Trophoblast cell (in vitro differentiated cells and primary cell): ENCODE data around the gene FAM222A.

Experiments
- DNase-seq, 2 donors: peaks; one replicate each; pipeline ENCODE4 v3.0.0-alpha.2; 2016
- H2AFZ ChIP-seq: 2 replicates; pipeline ENCODE4 v1.6.1; 2013; ENCODE audit warnings: low read length, moderate library complexity, mild to moderate bottlenecking; ENCODE audit not compliant: insufficient read depth, poor library complexity
- H2AK5ac ChIP-seq: 2 replicates; pipeline ENCODE4 v1.6.1; 2013; ENCODE audit warnings: mild to moderate bottlenecking, low read length
- H2BK120ac ChIP-seq: 2 replicates; pipeline ENCODE4 v1.6.1; 2013; ENCODE audit warnings: low read length, mild to moderate bottlenecking, moderate library complexity; ENCODE audit not compliant: insufficient read depth, poor library complexity
- H2BK12ac ChIP-seq: 2 replicates; pipeline ENCODE4 v1.6.1; 2013; ENCODE audit warnings: mild to moderate bottlenecking, low read length, moderate library complexity
- H2BK5ac ChIP-seq: 2 replicates; pipeline ENCODE4 v1.6.1; 2013; ENCODE audit warnings: low read length, low read depth, moderate library complexity, mild to moderate bottlenecking; ENCODE audit not compliant: poor library complexity
- H3K14ac ChIP-seq: 2 replicates; pipeline ENCODE4 v1.6.1; 2013; ENCODE audit warnings: mild to moderate bottlenecking, low read length
- H3K18ac ChIP-seq: 2 replicates; pipeline ENCODE4 v1.6.1; 2013; ENCODE audit warnings: mild to moderate bottlenecking, low read length
- H3K23ac ChIP-seq: 2 replicates; pipeline ENCODE4 v1.6.1; 2013; ENCODE audit warnings: low read length
- H3K27ac ChIP-seq: 2 replicates; pipeline ENCODE4 v1.5.1; 2013; ENCODE audit warnings: low read depth, mild to moderate bottlenecking, inconsistent platforms, low read length, moderate library complexity
- H3K27me3 ChIP-seq: 2 replicates; pipeline ENCODE4 v1.6.1; 2013; ENCODE audit warnings: inconsistent platforms, mild to moderate bottlenecking, low read length, moderate library complexity; ENCODE audit not compliant: insufficient read depth
- H3K36me3 ChIP-seq, 2 experiments: 1 replicate in 1 of 2; 2 replicates in 1 of 2; pipeline ENCODE4 v1.6.1; 2013; ENCODE audit warnings: low read length in 2 of 2, mild to moderate bottlenecking in 2 of 2, moderate library complexity in 1 of 2; ENCODE audit not compliant: insufficient read depth in 2 of 2, control insufficient read depth in 1 of 2
- H3K4ac ChIP-seq: 2 replicates; pipeline ENCODE4 v1.6.1; 2013; ENCODE audit warnings: low read depth, mild to moderate bottlenecking, low read length, moderate library complexity
- H3K4me1 ChIP-seq, 2 experiments: 1 replicate in 1 of 2; 2 replicates in 1 of 2; pipeline ENCODE4 v1.6.1; 2013; ENCODE audit warnings: low read length in 2 of 2, mild to moderate bottlenecking in 2 of 2, moderate library complexity in 1 of 2; ENCODE audit not compliant: insufficient read depth in 2 of 2, control insufficient read depth in 1 of 2
- H3K4me2 ChIP-seq: 2 replicates; pipeline ENCODE4 v1.6.1; 2013; ENCODE audit warnings: inconsistent platforms, mild to moderate bottlenecking, low read length, moderate library complexity
- H3K4me3 ChIP-seq: 2 replicates; pipeline ENCODE4 v1.5.1; 2013; ENCODE audit warnings: mild to moderate bottlenecking, low read depth, low read length, inconsistent platforms
- H3K79me1 ChIP-seq: one replicate; pipeline ENCODE4 v1.6.1; 2013; ENCODE audit warnings: low read length
- H3K79me2 ChIP-seq: 2 replicates; pipeline ENCODE4 v1.6.1; 2013; ENCODE audit warnings: low read length, mild to moderate bottlenecking; ENCODE audit not compliant: control insufficient read depth, insufficient read depth, poor library complexity
- H3K9ac ChIP-seq: 2 replicates; pipeline ENCODE4 v1.6.1; 2013; ENCODE audit warnings: mild to moderate bottlenecking, low read length
- H3K9me3 ChIP-seq: 2 replicates; pipeline ENCODE4 v1.6.1; 2013; ENCODE audit warnings: low read depth, mild to moderate bottlenecking, control low read depth, inconsistent platforms, low read length; ENCODE audit not compliant: insufficient read depth
- H4K12ac ChIP-seq: 2 replicates; pipeline ENCODE4 v1.6.1; 2013; ENCODE audit warnings: low read depth, mild to moderate bottlenecking, low read length, moderate library complexity
- H4K8ac ChIP-seq: 2 replicates; pipeline ENCODE4 v1.6.1; 2013; ENCODE audit warnings: low read depth, mild to moderate bottlenecking, low read length, moderate library complexity
- H4K91ac ChIP-seq: one replicate; pipeline ENCODE4 v1.6.1; 2013; ENCODE audit warnings: low read depth, mild to moderate bottlenecking, low read length, moderate library complexity
- WGBS: extraction: QIAGEN DNeasy Blood & Tissue Kit; methylation state at CpG from one replicate; pipeline ENCODE4 v1.1.7; 2013; ENCODE audit warnings: missing lambda C conversion rate; ENCODE audit not compliant: insufficient read length, insufficient coverage; ENCODE audit errors: extremely low coverage; 5-methylcytosine and 5-hydroxymethylcytosine counted together

Gene FAM222A

GRCh38 chr12:109677279-109677691 lies 36.3 kb upstream of the FAM222A start:
- no peak overlapping the region for H2BK12ac ChIP-seq
- H2BK5ac ChIP-seq, result no peak overlapping the region
- H3K14ac ChIP-seq, result no peak overlapping the region

GRCh38 chr12:109678719-109679118 lies 34.9 kb upstream of the FAM222A start:
- Histone ChIP-seq H3K14ac (no peak overlapping the region), H2BK5ac (no peak overlapping the region), H4K12ac (no peak overlapping the region), H4K8ac (no peak overlapping the region), H4K91ac (no peak overlapping the region), H3K4ac (no peak overlapping the region), H3K23ac (no peak overlapping the region), H2BK12ac (no peak overlapping the region), H3K27ac (no peak overlapping the region), H3K18ac (no peak overlapping the region), H2BK120ac (no peak overlapping the region), H3K36me3 (no peaks in the 10 kb centered on the region), H3K9ac (no peak overlapping the region), H3K9me3 (no peaks in the 10 kb centered on the region), H2AFZ (no peak overlapping the region), H2AK5ac (no peak overlapping the region), H3K79me2 (no peaks in the 10 kb centered on the region), H3K27me3 (no peaks in the 10 kb centered on the region), H3K79me1 (no peaks in the 10 kb centered on the region), H3K4me1 (no peaks in the 10 kb centered on the region), H3K4me2 (no peak overlapping the region), H3K4me3 (no peak overlapping the region)
- DNase-seq, result peak in 1 of 2 donors; percentile 1
- WGBS, result no CpG with 5 or more reads among the region's 7 CpGs

More at GRCh38 chr12:109677279-109677691, 36.3 kb upstream of the FAM222A start:
- no peak overlapping the region for H4K8ac ChIP-seq
- H3K9me3 ChIP-seq, result no peaks in the 10 kb centered on the region
- no peak overlapping the region for H2AFZ ChIP-seq
- no peaks in the 10 kb centered on the region for H3K79me1 ChIP-seq
- H3K36me3 ChIP-seq, result no peaks in the 10 kb centered on the region
- no peak overlapping the region for H3K27ac ChIP-seq
- H4K91ac ChIP-seq, result no peak overlapping the region
- no peaks in the 10 kb centered on the region for H3K79me2 ChIP-seq
- H3K18ac ChIP-seq, result no peak overlapping the region
- no peak overlapping the region for H3K9ac ChIP-seq
- H4K12ac ChIP-seq, result no peak overlapping the region
- no peak overlapping the region for H2AK5ac ChIP-seq
- no peaks in the 10 kb centered on the region for H3K27me3 ChIP-seq
- H3K4me2 ChIP-seq, result no peak overlapping the region
- H2BK120ac ChIP-seq, result no peak overlapping the region
- no peak for DNase-seq
- WGBS, result no CpG with 5 or more reads among the region's 12 CpGs
- no peak overlapping the region for H3K4me3 ChIP-seq
- H3K23ac ChIP-seq, result no peak overlapping the region
- no peaks in the 10 kb centered on the region for H3K4me1 ChIP-seq
- no peak overlapping the region for H3K4ac ChIP-seq

- no peak overlapping the region for H2BK5ac ChIP-seq
- H4K91ac ChIP-seq, result no peak overlapping the region
- H2AK5ac ChIP-seq, result no peak overlapping the region
- no peak overlapping the region for H4K12ac ChIP-seq
- H3K36me3 ChIP-seq, result no peaks in the 10 kb centered on the region
- H3K9me3 ChIP-seq, result no peaks in the 10 kb centered on the region
- no peak overlapping the region for H3K14ac ChIP-seq
- no CpG with 5 or more reads among the region's 8 CpGs for WGBS
- H3K9ac ChIP-seq, result no peak overlapping the region
- H2AFZ ChIP-seq, result no peak overlapping the region
- no peaks in the 10 kb centered on the region for H3K27me3 ChIP-seq
- no peak overlapping the region for H2BK120ac ChIP-seq
- H3K23ac ChIP-seq, result no peak overlapping the region
- no peak overlapping the region for H2BK12ac ChIP-seq
- H3K79me1 ChIP-seq, result no peaks in the 10 kb centered on the region
- no peaks in the 10 kb centered on the region for H3K4me1 ChIP-seq
- H4K8ac ChIP-seq, result no peak overlapping the region
- no peak overlapping the region for H3K18ac ChIP-seq
- DNase-seq, result no peak
- no peak overlapping the region for H3K27ac ChIP-seq
- H3K79me2 ChIP-seq, result no peaks in the 10 kb centered on the region
- no peak overlapping the region for H3K4ac ChIP-seq
- no peak overlapping the region for H3K4me2 ChIP-seq
- H3K4me3 ChIP-seq, result no peak overlapping the region
Measured at GRCh38 chr12:109679501-109680263, 33.9 kb upstream of the FAM222A start.

- Histone ChIP-seq H3K27ac (no peak overlapping the region), H3K4me2 (no peak overlapping the region), H4K8ac (no peak overlapping the region), H3K4me1 (no peaks in the 10 kb centered on the region), H3K14ac (no peak overlapping the region), H3K18ac (no peak overlapping the region), H3K36me3 (no peaks in the 10 kb centered on the region), H3K4ac (no peak overlapping the region), H3K23ac (no peak overlapping the region), H3K27me3 (no peaks in the 10 kb centered on the region), H3K4me3 (no peak overlapping the region), H2AK5ac (no peak overlapping the region), H2BK120ac (no peak overlapping the region), H3K9me3 (no peaks in the 10 kb centered on the region), H2BK12ac (no peak overlapping the region), H2AFZ (no peak overlapping the region), H3K9ac (no peak overlapping the region), H4K12ac (no peak overlapping the region), H4K91ac (no peak overlapping the region), H2BK5ac (no peak overlapping the region), H3K79me2 (no peaks in the 10 kb centered on the region), H3K79me1 (no peaks in the 10 kb centered on the region)
- WGBS, result no CpG with 5 or more reads among the region's 4 CpGs
- DNase-seq, result no peak
Measured at GRCh38 chr12:109680264-109681005, 33.2 kb upstream of the FAM222A start.
